NCI-H1417 (cell line): ENCODE results near the gene SLC8A2.

Experiments
- DNase-seq, 3 experiments: peaks; one replicate each; lab custom pipeline; 2025; lab: John Stamatoyannopoulos, UW

SLC8A2 gene

GRCh38 chr19:47503130-47503825 lies 31.6 kb upstream of the SLC8A2 start:
- no peak for DNase-seq

DNA sequence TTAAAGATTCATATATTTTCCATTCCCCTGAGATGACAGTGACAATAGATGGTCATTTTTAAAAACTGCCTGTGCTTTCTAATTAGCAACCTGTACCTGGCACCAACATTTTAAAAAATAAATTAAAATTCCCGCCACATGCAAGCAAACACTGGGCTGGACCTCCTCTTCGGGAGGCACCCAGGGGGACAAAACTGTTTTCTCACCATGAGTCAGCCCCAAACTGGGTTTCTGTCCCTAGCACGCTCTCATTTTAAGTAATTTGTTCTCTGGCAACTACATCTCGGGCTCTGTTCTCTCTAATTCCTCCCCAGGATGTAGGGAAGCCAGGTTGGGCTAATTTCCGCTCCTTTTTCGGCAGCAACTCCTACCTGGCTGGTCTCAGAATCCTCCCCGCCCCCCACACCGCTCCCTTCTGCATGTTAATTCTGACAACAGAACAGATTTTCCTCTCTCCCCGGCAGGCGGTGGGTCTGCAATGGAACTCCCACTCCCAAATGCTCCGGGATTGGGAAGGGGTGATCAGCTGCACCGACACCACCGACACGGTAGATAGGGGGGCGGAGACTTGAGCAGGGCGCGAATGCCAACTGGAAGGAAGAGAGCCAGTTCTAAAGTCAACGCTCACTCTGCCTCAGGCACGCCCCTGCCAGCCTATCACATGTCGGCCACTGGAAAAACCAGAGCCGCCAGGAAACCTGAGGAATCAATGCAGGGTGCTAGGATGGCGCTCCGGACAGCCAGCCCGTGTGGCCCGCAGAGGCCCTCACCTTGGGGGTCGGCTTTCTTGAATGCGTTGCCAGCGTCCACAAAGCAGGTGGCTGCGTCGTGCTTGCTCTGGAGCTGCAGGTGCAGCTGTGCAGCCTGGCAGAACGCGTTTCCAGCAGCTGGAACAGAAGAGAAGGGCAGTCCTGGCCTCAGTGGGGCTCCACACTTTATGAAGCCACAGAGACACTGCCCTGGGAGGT lies 28.5 kb upstream of the SLC8A2 start:
- DNase-seq, result no peak

DNA sequence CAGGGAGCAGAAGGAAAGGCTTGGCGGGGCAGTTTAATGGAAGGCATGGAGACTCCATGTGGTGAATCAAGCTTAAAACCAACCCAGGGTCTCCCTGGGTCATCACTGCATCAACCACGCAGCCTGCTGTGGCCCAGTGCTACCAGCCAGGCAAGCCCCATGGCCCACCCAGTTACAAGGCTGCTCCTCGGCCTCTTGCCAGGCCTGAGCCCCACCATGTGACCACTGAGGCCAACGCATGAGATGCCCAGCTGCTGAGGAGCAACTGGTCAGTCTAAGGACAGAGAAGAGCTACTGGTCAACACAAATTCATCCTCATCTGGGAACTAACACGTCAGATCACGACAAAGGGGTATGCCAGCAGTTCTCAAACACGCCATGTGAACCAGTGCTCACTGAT lies 27.7 kb upstream of the SLC8A2 start:
- no peak for DNase-seq

GRCh38 chr19:47498561-47498960 lies 26.9 kb upstream of the SLC8A2 start:
- no peak for DNase-seq

- no peak for DNase-seq
Observed at GRCh38 chr19:47497821-47498520, 26.3 kb upstream of the SLC8A2 start.

DNA sequence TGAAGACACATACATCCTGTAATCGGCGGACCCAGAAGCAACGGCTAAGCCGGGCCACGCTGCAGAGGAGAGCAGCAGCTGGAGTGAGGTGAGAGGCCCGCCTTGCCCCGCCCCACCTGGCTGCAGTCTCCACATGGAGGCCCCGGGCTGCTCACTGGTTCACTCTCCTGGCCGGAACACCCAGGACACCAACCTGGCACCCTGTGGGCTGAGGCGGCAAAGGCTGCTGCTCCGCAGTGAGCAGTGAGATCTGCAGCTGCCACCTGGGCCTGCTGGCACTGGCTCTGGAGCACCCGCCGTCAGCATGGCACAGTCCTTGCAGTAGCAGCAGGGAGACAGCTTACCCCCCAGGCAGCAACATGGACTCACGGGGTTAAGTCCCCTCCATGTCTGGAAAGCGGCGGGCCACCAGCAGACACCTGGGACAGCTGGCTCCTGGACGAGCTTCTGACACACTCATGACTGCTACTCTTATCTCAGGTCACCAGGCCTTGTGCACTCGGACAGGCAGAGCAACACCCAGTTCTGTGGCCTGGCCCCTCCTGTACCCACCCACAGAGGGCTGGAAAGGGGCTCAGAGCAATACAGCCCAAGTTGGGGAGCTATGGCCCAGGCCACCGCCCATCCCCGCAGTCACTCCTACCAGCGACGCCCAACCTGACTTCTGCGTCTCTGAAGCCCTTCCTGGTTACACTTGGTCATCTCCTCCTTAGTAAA lies 25.5 kb upstream of the SLC8A2 start:
- DNase-seq, result no peak

- DNase-seq, result peak in 1 of 3 experiments; percentile 6
Observed at GRCh38 chr19:47495478-47496372, 24.0 kb upstream of the SLC8A2 start.

DNA sequence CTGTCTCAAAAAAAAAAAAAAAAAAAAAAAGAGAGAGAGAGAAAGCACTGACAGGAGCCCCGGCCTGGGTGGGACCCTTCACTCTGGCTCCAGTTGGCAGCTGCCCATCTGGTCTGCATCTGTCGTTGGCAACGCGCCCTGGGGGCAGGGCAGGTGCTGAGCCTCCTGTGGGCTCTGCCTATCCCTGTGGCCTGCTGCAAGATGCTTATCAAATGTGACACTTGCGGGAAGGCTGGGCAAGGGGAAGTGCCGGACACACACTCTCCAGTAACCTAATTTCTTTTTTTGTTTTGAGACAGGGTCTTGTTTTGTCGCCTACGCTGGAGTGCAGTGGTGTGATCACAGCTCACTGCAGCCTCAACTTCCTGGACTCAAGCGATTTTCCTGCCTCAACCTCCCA lies 23.0 kb upstream of the SLC8A2 start:
- DNase-seq, result peak in 1 of 3 experiments; percentile 51

DNA sequence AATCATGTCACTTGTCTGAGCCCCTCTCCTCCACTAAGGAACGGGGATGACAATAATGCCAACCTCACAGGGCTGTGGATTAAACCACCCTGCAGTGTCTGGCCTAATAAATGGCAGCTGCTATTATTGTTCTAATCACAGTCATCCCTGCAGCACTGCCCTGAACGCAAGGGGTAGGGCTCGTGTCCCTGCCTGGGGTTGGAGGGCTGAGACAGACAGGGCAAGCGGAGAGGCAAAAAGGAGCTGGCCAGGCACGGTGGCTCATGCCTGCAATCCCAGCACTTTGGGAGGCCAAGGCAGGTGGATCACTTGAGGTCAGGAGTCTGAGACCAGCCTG lies 22.5 kb upstream of the SLC8A2 start:
- no peak for DNase-seq

DNA sequence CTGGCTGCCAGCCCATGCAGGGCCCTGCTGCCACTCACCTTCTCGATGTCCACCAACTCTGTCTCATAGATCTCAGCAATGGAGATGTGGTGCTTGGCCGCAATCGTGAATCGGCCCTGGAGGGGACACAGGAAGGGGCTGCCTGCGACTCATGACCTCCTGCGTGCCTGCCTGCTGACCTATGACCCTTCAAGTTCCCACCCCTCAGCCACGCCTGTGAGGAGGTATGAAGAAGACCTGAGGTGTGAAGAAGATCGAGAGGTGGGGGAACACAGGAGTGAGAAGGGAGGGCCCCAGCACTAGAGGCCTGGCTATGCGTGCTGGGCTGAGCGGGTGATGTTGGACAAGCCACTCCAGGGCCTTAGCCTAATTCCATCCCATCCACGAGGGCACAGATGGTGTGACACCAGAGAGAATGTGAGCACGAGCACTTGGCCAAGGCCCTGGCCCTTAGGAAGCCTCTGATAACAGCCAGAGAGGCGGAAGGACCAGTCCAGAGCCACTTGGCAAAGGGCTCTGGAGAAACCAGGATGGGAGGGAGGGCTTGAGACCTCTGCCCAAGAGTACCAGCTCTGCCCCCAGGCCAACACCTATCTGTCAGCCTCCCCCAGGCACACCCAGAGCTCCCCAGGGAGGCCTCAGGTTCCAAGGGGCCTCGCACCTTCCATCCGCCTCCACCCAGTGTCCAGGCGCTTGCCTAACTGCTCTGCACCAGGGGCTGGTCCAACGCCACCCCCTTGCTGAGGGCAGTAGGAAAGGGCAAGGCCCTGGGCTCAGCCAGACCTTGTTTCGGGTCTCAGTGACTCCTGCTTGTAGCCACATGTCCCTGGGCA lies 21.9 kb upstream of the SLC8A2 start:
- DNase-seq, result no peak

DNA sequence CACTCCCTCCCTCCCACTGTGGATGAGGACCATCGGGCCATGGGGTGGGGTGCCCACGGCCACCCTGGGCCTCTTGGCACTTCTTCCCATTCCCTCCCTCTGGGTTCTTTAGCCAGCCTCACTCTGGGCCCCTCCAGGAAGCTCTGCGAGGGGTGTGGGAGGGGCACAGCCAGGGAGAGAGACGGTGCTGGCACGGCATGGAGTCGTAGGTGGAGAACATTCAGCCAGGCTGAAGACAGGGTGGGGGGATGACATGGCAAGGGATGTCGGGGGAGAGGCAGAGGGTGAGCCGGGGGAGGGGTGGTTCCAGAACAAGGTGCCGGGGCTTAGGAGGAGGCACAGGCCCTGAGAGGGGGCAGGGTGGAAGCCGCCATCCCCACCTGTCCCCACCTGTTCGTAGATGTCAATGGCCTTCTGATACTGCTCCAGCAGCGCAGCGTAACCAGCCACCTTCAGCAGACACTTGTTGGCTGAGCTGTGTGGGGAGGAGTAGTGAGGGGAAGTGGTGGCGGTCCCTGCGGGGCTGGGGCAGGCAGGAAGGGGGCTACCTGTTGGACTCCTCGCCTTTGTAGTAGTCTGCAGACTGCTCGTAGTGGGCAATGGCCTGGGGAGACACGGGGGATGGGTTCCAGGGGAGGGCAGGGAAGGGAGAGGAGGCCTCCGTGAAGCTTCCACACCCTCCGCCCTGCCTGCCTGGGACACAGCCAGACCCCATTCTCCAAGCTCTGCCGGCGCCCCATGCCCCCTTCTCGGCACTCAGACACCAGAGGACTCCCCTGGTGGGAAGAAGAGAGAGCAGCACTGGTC lies 21.1 kb upstream of the SLC8A2 start:
- DNase-seq, result no peak

DNA sequence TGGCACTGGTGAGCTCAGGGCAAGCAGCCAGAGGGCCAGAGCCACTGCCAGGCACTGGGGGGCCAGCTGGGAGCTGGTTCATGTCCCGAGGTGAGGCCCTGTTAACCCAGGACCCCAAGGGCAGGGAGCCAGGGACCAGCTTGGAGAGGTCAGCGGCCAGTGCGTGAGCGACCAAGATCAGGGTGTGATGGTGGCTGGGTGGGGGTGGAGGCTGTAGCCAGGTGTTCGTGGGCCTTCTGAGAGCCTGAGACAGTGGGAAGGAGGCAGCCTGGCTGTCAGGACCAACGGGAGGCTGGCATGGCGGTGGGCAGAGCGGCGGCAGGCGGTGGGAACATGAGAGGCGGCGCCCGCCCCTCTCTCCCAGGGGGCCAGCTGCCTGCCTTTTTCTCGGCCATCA lies 20.4 kb upstream of the SLC8A2 start:
- DNase-seq, result no peak

DNA sequence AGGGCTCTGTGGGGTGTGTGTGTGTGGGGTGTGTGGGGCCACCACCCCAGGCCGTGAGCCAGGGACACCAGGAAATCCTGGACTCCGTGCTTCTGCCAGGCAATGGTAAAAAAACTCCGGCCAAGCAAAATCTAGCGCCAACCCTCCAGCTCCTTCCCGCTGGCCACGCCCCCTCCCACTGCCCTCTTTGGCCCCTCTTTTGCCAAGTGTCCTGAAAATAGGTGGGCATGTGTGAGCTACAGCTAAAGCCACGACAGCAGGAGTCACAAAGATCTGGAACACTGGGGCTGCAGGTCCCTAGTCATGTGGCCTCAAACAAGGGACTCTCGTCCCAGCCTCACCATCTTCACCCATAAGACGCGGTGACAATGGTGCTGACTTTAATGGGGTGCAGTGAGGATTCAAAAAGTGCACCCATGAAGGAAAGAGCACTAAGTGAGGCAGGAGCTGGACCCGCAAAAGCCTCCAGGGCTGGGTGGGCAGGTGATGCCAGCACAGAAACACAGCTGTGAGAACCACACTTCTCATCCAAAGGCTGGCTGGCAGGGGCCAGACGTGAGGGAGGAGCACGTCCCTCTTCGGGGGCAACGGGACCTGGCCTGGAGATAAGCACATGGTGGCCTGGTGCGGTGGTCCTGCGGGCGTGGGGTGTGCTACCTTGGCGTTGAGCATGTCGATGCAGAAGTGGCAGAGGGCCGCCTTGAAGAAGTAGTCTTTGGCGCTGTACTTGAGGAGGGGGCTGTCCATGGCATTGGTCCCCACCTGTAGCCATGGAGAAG lies 19.9 kb upstream of the SLC8A2 start:
- no peak for DNase-seq

DNA sequence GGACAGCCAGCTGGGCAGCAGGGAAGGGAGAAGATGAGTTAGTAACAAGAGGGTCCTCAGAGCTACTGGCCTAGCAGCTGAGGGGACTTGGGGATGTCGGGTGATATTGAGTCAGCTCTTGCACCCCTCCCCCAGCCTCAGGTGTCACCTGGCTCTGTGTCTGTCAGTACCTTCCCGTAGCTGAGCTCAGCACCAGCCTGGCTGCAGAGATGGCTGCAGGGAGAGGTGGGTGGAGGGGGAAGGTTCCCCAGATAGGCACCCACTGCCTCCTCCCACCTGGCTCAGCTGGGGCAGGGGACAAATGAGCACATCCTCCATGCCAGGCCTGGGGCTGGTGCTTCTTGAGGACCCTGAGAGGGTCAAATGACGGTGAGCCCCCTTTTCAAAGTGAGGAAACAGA lies 19.2 kb upstream of the SLC8A2 start:
- DNase-seq, result no peak

DNA sequence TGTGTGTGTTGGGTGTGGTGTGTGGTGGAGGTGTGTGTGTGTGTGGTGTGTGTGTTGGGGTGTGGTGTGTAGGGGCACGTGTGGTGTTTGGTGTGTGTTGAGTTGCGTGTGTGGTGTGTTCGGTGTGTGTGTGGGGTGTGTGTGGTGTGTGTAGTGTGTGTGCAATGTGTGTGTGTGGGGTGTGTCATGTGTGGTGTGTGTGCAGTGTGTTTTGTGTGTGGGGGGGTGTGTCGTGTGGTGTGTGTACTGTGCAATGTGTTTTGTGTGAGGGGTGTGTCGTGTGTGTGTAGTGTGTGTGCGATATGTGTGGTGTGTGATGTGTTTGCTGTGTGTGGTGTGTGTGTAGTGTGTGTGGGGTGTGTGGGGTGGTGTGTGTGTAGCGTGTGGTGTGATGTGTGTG lies 18.3 kb upstream of the SLC8A2 start:
- DNase-seq, result no peak

GRCh38 chr19:47489072-47489914 lies 17.6 kb upstream of the SLC8A2 start:
- DNase-seq, result no peak
